ENCODE data around the gene NACC2.

The NACC2 gene

GRCh38 chr9:136023410-136024225 lies 71.5 kb downstream of the NACC2 start:
- TF ChIP-seq CTCF (IDR thresholded peaks at IDR 0.05; ENCODE audit: extremely low read depth, insufficient read depth, missing control alignments), result no peak
- DNase-seq (ENCODE audit: low spot score), result no peak
- in situ Hi-C loops (cut with MboI; ENCODE audit: low pct_unique_long_range_greater_than_20kb, low sequenced_read_pairs, unreplicated experiment), result no loop called here

- no peak for DNase-seq (ENCODE audit: low spot score)
- no peak for TF ChIP-seq CTCF (IDR thresholded peaks at IDR 0.05; ENCODE audit: extremely low read depth, insufficient read depth, missing control alignments)
- in situ Hi-C loops (cut with MboI; ENCODE audit: low pct_unique_long_range_greater_than_20kb, low sequenced_read_pairs, unreplicated experiment), result no loop called here
Measured at GRCh38 chr9:136022731-136023409, 72.2 kb downstream of the NACC2 start.

- no peak for TF ChIP-seq CTCF (IDR thresholded peaks at IDR 0.05; ENCODE audit: extremely low read depth, insufficient read depth, missing control alignments)
- no peak for DNase-seq (ENCODE audit: low spot score)
- in situ Hi-C loops (cut with MboI; ENCODE audit: low pct_unique_long_range_greater_than_20kb, low sequenced_read_pairs, unreplicated experiment), result no loop called here
Measured at GRCh38 chr9:136021872-136022681, 73.0 kb downstream of the NACC2 start.

GRCh38 chr9:136021171-136021871 lies 73.8 kb downstream of the NACC2 start:
- TF ChIP-seq CTCF (IDR thresholded peaks at IDR 0.05; ENCODE audit: extremely low read depth, insufficient read depth, missing control alignments), result no peak
- in situ Hi-C loops (cut with MboI; ENCODE audit: low pct_unique_long_range_greater_than_20kb, low sequenced_read_pairs, unreplicated experiment), result no loop called here
- no peak for DNase-seq (ENCODE audit: low spot score)

GRCh38 chr9:136020671-136021070 lies 74.4 kb downstream of the NACC2 start:
- DNase-seq (ENCODE audit: low spot score), result no peak
- no peak for TF ChIP-seq CTCF (IDR thresholded peaks at IDR 0.05; ENCODE audit: extremely low read depth, insufficient read depth, missing control alignments)
- in situ Hi-C loops (cut with MboI; ENCODE audit: low pct_unique_long_range_greater_than_20kb, low sequenced_read_pairs, unreplicated experiment), result no loop called here

- in situ Hi-C loops (cut with MboI; ENCODE audit: low pct_unique_long_range_greater_than_20kb, low sequenced_read_pairs, unreplicated experiment), result no loop called here
- no peak for TF ChIP-seq CTCF (IDR thresholded peaks at IDR 0.05; ENCODE audit: extremely low read depth, insufficient read depth, missing control alignments)
- no peak for DNase-seq (ENCODE audit: low spot score)
Measured at GRCh38 chr9:136020206-136020605, 74.9 kb downstream of the NACC2 start.

All from GM13977 (cell line).